Measurements from ENCODE around the gene GADD45GIP1.

GADD45GIP1 gene

GRCh38 chr19:12995596-12996405 lies 38.8 kb upstream of the GADD45GIP1 start:
- Histone ChIP-seq H3K4me1 (ENCODE audit: insufficient read depth, low read length) (peaks cover 3% of the 10 kb centered on the region), H3K27me3 (ENCODE audit: insufficient read depth, low read length) (peaks cover 71% of the 10 kb centered on the region), H3K36me3 (ENCODE audit: insufficient read depth, low read length) (no peaks in the 10 kb centered on the region), H2AFZ (ENCODE audit: low read depth, low read length) (no peak overlapping the region), H3K4me3 (ENCODE audit: low read length) (peak overlapping the region; percentile 25), H3K9me3 (ENCODE audit: low read length) (no peaks in the 10 kb centered on the region)

GRCh38 chr19:12994701-12995595 lies 37.9 kb upstream of the GADD45GIP1 start, which contains the start of gene NFIX:
TSS of gene NFIX (plus strand) at chr19:12995475. CDS start at chr19:12995838, 363 bp downstream.
- peaks cover 68% of the 10 kb centered on the region for H3K27me3 ChIP-seq (ENCODE audit: insufficient read depth, low read length)
- H3K36me3 ChIP-seq (ENCODE audit: insufficient read depth, low read length) = no peaks in the 10 kb centered on the region
- no peak within 1 kb of the TSS for H2AFZ ChIP-seq (ENCODE audit: low read depth, low read length)
- peaks cover 3% of the 10 kb centered on the region for H3K4me1 ChIP-seq (ENCODE audit: insufficient read depth, low read length)
- peak within 1 kb of the TSS; percentile 30 for H3K4me3 ChIP-seq (ENCODE audit: low read length)
- H3K9me3 ChIP-seq (ENCODE audit: low read length) = no peaks in the 10 kb centered on the region

DNA sequence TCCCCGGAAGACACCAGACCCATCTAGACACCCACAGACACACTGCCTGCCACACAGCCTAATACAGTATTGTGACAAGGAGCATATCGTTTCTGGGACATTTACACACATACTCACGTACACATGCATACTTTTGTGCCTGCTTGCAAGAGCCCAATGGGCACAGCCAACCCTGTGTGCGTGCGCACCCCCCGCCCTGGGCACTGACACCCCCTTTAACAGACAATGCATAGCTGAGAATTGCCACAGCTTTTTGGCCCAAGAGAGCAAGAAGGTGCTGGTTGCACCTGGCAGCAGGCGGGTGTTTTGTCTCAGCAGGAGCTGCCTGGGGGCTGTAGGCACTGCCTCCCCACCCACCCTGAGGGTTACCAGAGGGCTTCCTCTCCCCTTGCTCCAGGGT lies 36.5 kb upstream of the GADD45GIP1 start:
- Histone ChIP-seq H3K4me1 (ENCODE audit: insufficient read depth, low read length) (peaks cover 3% of the 10 kb centered on the region), H3K36me3 (ENCODE audit: insufficient read depth, low read length) (no peaks in the 10 kb centered on the region), H3K9me3 (ENCODE audit: low read length) (no peaks in the 10 kb centered on the region), H3K4me3 (ENCODE audit: low read length) (no peak overlapping the region), H3K27me3 (ENCODE audit: insufficient read depth, low read length) (peaks cover 59% of the 10 kb centered on the region), H2AFZ (ENCODE audit: low read depth, low read length) (no peak overlapping the region)

DNA sequence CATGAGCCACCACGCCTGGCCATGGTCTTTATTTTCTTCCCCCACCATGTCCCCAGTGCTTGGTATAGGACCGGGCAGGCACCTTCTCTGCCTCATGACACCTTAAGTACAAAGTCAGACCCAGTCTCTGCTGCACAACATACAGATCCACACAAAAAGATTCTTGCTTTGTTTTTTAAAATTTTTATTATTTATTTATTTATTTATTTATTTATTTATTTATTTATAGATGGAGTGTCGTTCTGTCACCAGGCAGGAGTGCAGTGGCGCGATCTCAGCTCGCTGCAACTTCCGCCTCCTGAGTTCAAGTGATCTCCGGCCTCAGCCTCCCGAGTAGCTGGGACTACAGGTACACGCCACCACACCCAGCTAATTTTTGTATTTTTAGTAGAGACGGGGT lies 35.7 kb upstream of the GADD45GIP1 start:
- H3K9me3 ChIP-seq (ENCODE audit: low read length) = no peaks in the 10 kb centered on the region
- H3K4me1 ChIP-seq (ENCODE audit: insufficient read depth, low read length) = peaks cover 3% of the 10 kb centered on the region
- no peaks in the 10 kb centered on the region for H3K36me3 ChIP-seq (ENCODE audit: insufficient read depth, low read length)
- peaks cover 60% of the 10 kb centered on the region for H3K27me3 ChIP-seq (ENCODE audit: insufficient read depth, low read length)
- H2AFZ ChIP-seq (ENCODE audit: low read depth, low read length) = no peak overlapping the region
- no peak overlapping the region for H3K4me3 ChIP-seq (ENCODE audit: low read length)

- Histone ChIP-seq H2AFZ (ENCODE audit: low read depth, low read length) (no peak overlapping the region), H3K4me1 (ENCODE audit: insufficient read depth, low read length) (peaks cover 3% of the 10 kb centered on the region), H3K9me3 (ENCODE audit: low read length) (no peaks in the 10 kb centered on the region), H3K4me3 (ENCODE audit: low read length) (no peak overlapping the region), H3K36me3 (ENCODE audit: insufficient read depth, low read length) (no peaks in the 10 kb centered on the region), H3K27me3 (ENCODE audit: insufficient read depth, low read length) (peaks cover 55% of the 10 kb centered on the region)
These were observed 34.3 kb upstream of the GADD45GIP1 start for GRCh38 chr19:12991296-12991695.

GRCh38 chr19:12990853-12991252 lies 33.8 kb upstream of the GADD45GIP1 start:
- H3K36me3 ChIP-seq (ENCODE audit: insufficient read depth, low read length) = no peaks in the 10 kb centered on the region
- H3K27me3 ChIP-seq (ENCODE audit: insufficient read depth, low read length) = peaks cover 55% of the 10 kb centered on the region
- no peak overlapping the region for H2AFZ ChIP-seq (ENCODE audit: low read depth, low read length)
- peaks cover under 1% of the 10 kb centered on the region for H3K4me1 ChIP-seq (ENCODE audit: insufficient read depth, low read length)
- no peak overlapping the region for H3K4me3 ChIP-seq (ENCODE audit: low read length)
- no peaks in the 10 kb centered on the region for H3K9me3 ChIP-seq (ENCODE audit: low read length)

GRCh38 chr19:12990431-12990830 lies 33.4 kb upstream of the GADD45GIP1 start:
- Histone ChIP-seq H2AFZ (ENCODE audit: low read depth, low read length) (no peak overlapping the region), H3K27me3 (ENCODE audit: insufficient read depth, low read length) (peaks cover 59% of the 10 kb centered on the region), H3K4me3 (ENCODE audit: low read length) (no peak overlapping the region), H3K9me3 (ENCODE audit: low read length) (no peaks in the 10 kb centered on the region), H3K4me1 (ENCODE audit: insufficient read depth, low read length) (peaks cover under 1% of the 10 kb centered on the region), H3K36me3 (ENCODE audit: insufficient read depth, low read length) (no peaks in the 10 kb centered on the region)

DNA sequence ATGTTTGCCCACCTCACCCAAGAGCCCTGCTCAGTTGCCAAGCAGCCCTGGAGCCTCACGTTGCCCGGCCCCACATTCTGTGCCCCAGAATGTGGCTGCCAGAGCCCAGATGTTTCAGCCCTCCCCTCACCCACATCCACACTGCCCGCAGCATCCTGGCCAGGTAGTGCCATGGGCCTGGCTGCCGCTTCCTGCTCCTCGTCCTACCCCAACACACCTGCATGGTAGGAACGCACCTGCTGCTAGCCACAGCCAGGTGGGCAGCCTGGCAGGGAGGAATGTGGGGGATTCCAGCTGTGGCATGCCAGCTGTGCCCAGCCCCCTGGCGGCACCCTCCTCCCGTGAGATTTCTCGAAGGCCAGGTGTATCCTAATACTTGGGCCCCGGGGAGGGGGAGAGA lies 30.8 kb upstream of the GADD45GIP1 start:
- no peak overlapping the region for H2AFZ ChIP-seq (ENCODE audit: low read depth, low read length)
- no peaks in the 10 kb centered on the region for H3K9me3 ChIP-seq (ENCODE audit: low read length)
- H3K27me3 ChIP-seq (ENCODE audit: insufficient read depth, low read length) = peaks cover 56% of the 10 kb centered on the region
- H3K4me1 ChIP-seq (ENCODE audit: insufficient read depth, low read length) = peaks cover 11% of the 10 kb centered on the region
- H3K4me3 ChIP-seq (ENCODE audit: low read length) = no peak overlapping the region
- no peaks in the 10 kb centered on the region for H3K36me3 ChIP-seq (ENCODE audit: insufficient read depth, low read length)

DNA sequence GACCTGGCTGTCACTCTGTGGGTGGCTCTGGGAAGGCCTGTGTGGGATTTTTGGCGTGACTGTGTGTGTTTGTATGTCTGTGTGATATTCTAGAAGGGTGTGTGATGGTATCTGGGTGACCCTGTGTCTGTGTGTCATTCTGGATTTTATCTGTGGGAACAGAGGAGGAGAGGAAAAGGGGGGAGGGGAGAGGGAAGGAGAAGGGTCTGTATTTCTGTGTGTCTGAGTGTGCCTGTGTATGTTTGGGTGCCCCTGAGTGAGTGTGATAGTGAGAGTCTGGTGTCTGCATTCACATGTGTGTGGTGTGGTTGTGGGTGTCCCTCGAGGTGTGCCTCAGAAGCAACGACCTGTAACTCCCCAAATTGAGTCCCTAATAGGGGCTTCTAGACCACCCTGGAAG lies 30.2 kb upstream of the GADD45GIP1 start:
- Histone ChIP-seq H3K9me3 (ENCODE audit: low read length) (no peaks in the 10 kb centered on the region), H3K4me3 (ENCODE audit: low read length) (no peak overlapping the region), H3K4me1 (ENCODE audit: insufficient read depth, low read length) (peaks cover 11% of the 10 kb centered on the region), H3K27me3 (ENCODE audit: insufficient read depth, low read length) (peaks cover 56% of the 10 kb centered on the region), H2AFZ (ENCODE audit: low read depth, low read length) (no peak overlapping the region), H3K36me3 (ENCODE audit: insufficient read depth, low read length) (no peaks in the 10 kb centered on the region)

DNA sequence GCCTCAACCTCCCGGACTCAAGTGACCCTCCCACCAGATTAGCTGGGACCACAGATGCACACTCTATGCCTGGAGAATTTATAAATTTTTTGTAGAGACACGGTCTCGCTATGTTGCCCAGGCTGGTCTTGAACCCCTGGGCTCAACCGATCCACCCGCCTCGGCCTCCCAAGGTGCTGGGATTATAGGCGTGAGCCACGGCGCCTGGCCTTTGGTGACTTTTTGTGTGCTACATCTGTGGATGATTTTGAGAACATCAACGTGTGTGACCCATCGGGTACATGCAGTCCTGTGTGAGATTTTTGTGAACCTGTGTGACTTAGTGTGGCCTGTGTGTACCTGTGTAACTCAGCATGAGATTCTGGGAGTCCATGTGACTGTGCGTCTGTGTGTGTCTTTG lies 29.7 kb upstream of the GADD45GIP1 start:
- H3K4me3 ChIP-seq (ENCODE audit: low read length) = no peak overlapping the region
- H3K27me3 ChIP-seq (ENCODE audit: insufficient read depth, low read length) = peaks cover 56% of the 10 kb centered on the region
- no peaks in the 10 kb centered on the region for H3K9me3 ChIP-seq (ENCODE audit: low read length)
- peaks cover 11% of the 10 kb centered on the region for H3K4me1 ChIP-seq (ENCODE audit: insufficient read depth, low read length)
- no peaks in the 10 kb centered on the region for H3K36me3 ChIP-seq (ENCODE audit: insufficient read depth, low read length)
- no peak overlapping the region for H2AFZ ChIP-seq (ENCODE audit: low read depth, low read length)

DNA sequence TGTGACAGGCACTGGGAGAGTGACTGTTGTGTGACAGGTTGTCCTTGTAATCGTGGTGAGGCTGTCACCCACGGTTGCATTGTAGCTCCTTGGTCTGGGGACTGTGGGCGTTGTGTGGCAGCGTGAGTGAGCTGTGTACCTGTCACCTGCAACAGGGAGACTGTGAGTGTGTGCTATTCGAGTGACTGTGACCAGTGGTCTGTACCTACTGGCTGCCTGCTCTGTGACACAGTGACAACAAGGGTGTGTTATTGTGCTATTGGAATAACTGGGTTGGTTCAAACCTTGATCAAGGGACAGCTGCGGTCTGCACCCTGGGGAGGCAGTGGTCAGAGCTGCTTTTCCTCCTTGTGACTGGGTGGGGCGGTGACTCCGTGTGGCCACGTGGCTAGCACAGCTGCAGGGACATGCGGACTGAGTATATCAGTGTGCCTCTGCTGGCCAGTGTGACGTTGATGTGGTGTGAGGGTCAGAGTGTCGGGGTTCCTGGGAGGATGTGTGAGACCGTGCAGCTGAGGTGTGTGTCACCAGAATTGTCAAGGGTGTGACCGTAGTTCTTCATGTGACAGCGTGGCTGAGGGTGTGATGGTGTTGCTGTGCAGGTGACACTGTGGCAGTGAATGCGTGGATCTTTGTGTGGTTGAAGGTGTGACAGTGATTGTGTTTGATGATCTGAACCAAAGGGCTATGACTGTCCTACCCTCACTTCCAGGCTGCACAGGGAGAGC lies 28.2 kb upstream of the GADD45GIP1 start:
- Histone ChIP-seq H2AFZ (ENCODE audit: low read depth, low read length) (no peak overlapping the region), H3K4me3 (ENCODE audit: low read length) (no peak overlapping the region), H3K9me3 (ENCODE audit: low read length) (no peaks in the 10 kb centered on the region), H3K36me3 (ENCODE audit: insufficient read depth, low read length) (no peaks in the 10 kb centered on the region), H3K4me1 (ENCODE audit: insufficient read depth, low read length) (peaks cover 11% of the 10 kb centered on the region), H3K27me3 (ENCODE audit: insufficient read depth, low read length) (peaks cover 45% of the 10 kb centered on the region)

DNA sequence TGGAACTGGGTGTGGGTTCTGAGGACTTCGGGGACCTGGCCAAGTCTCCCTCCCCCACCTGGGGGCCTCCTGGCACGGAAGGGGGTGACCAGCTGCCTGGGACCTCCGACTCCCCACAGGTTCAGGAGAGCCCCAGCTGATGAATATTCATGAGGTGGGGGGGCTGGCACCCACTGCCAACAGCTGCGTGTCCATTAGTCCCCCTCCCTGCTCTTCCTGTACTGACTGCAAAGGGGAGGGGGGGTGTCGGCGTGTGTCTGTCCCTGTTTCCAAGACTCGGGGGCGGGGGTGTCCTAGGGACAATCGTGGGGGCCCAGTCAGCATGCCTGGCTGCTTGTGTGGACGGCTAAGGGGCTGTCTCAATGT lies 27.6 kb upstream of the GADD45GIP1 start:
- no peak overlapping the region for H3K4me3 ChIP-seq (ENCODE audit: low read length)
- no peaks in the 10 kb centered on the region for H3K9me3 ChIP-seq (ENCODE audit: low read length)
- H3K36me3 ChIP-seq (ENCODE audit: insufficient read depth, low read length) = no peaks in the 10 kb centered on the region
- peaks cover 40% of the 10 kb centered on the region for H3K27me3 ChIP-seq (ENCODE audit: insufficient read depth, low read length)
- H3K4me1 ChIP-seq (ENCODE audit: insufficient read depth, low read length) = peaks cover 11% of the 10 kb centered on the region
- no peak overlapping the region for H2AFZ ChIP-seq (ENCODE audit: low read depth, low read length)

All from neuron (in vitro differentiated cells).